ENCODE measurements around the gene DHX15. TPM values are rescaled to one million over a fixed set of nuclear protein-coding genes. Genes with fewer than 3 reads are reported as not detected.

DHX15 gene
- total RNA-seq (2014; rRNA removed) (201 and 229 TPM in 2 replicates), Bru-seq, nascent RNA (percentile 97 among the genes with signal in this experiment), BruChase-seq, experiment 1, labeled RNA remaining after a 6-hour chase (percentile 95 among the genes with signal in this experiment), BruChase-seq, experiment 2, labeled RNA remaining after a 2-hour chase (percentile 96 among the genes with signal in this experiment)
- long read RNA-seq, transcript DHX15-201 (14 exons, 2,994 nt): major isoform, 193 of 262 reads
- long read RNA-seq, partial matches to known transcripts: 34 of 262 reads
- long read RNA-seq, other reads (novel, unspliced or antisense): 34 of 262 reads

- peak; percentile 91 for ATAC-seq
- H2AFZ ChIP-seq (ENCODE audit: low read length): peak within 1 kb of the TSS; percentile 78
- H3K9me3 ChIP-seq (ENCODE audit: low read length): no peaks in the 10 kb centered on the region
- H3K4me2 ChIP-seq (ENCODE audit: low read length): peak within 1 kb of the TSS; percentile 100
- no TSS peak for BruUV-seq (replicated peaks)
- peaks cover 51% of the 10 kb centered on the region for H3K79me2 ChIP-seq (ENCODE audit: low read length)
- H3K27ac ChIP-seq (ENCODE audit: low read length): peak within 1 kb of the TSS; percentile 90
- ChIA-PET CTCF (no interaction called here), POLR2A (ENCODE audit: unreplicated experiment) (interaction anchor here (0.7 to 1.0 kb wide), 3 partner anchors 11 to 214 kb away, joined by 3 to 5 read pairs (median 3); no protein-coding TSS in a partner anchor)
- H3K36me3 ChIP-seq (ENCODE audit: low read depth, low read length): peaks cover 17% of the 10 kb centered on the region
- H3K4me3 ChIP-seq (ENCODE audit: low read length): peak within 1 kb of the TSS; percentile 90
- H3K9ac ChIP-seq (ENCODE audit: low read length): peak within 1 kb of the TSS; percentile 100
- H3F3A ChIP-seq (ENCODE audit: low read length, unreplicated experiment): no peaks in the 10 kb centered on the region
- peaks cover 13% of the 10 kb centered on the region; the same call in 1 of the 2 replicates for H3K4me1 ChIP-seq (ENCODE audit: insufficient read depth, low read length)
- intact Hi-C loops (cut with micrococcal nuclease): loop anchor here (5.0 to 10.0 kb wide), 2 partner anchors 73 to 390 kb away; no protein-coding TSS in a partner anchor
- H3K27me3 ChIP-seq (ENCODE audit: low read length): no peaks in the 10 kb centered on the region
- DNase-seq: peak; percentile 91
- peaks cover 38% of the 10 kb centered on the region for H4K20me1 ChIP-seq (ENCODE audit: low read length)
- TF ChIP-seq CTCF (conservative IDR thresholded peaks at IDR 0.05; ENCODE audit: low read depth, low read length) (no peak), EZH2 (IDR thresholded peaks at IDR 0.05; ENCODE audit: low read length, unreplicated experiment) (no peak), EZH2phosphoT487 (IDR thresholded peaks at IDR 0.05; ENCODE audit: borderline replicate concordance, low read length) (no peak)
- H3K9me2 ChIP-seq (replicated peaks; ENCODE audit: low read length): no peaks in the 10 kb centered on the region
Observed at GRCh38 chr4:24584211-24584850, at the start of gene DHX15. Gene DHX15, minus strand, starts transcription at chr4:24584554. Its CDS starts 161 bp downstream, at chr4:24584393.

GRCh38 chr4:24632011-24632410 is 47.7 kb upstream of the DHX15 start:
- Histone ChIP-seq H3K36me3 (ENCODE audit: low read depth, low read length) (no peaks in the 10 kb centered on the region), H3K27me3 (ENCODE audit: low read length) (no peaks in the 10 kb centered on the region), H3K79me2 (ENCODE audit: low read length) (no peaks in the 10 kb centered on the region), H2AFZ (ENCODE audit: low read length) (no peak overlapping the region), H3K4me2 (ENCODE audit: low read length) (peak overlapping the region; percentile 22; the same call in 1 of the 2 replicates), H3K9ac (ENCODE audit: low read length) (no peak overlapping the region), H3F3A (ENCODE audit: low read length, unreplicated experiment) (no peaks in the 10 kb centered on the region), H3K4me3 (ENCODE audit: low read length) (no peak overlapping the region), H3K9me3 (ENCODE audit: low read length) (no peaks in the 10 kb centered on the region), H3K4me1 (ENCODE audit: insufficient read depth, low read length) (peaks cover 16% of the 10 kb centered on the region), H3K9me2 (replicated peaks; ENCODE audit: low read length) (no peaks in the 10 kb centered on the region), H4K20me1 (ENCODE audit: low read length) (no peaks in the 10 kb centered on the region), H3K27ac (ENCODE audit: low read length) (no peak overlapping the region)
- CTCF ChIA-PET: no interaction called here
- DNase-seq: peak; percentile 59
- POLR2A ChIA-PET (ENCODE audit: unreplicated experiment): no interaction called here
- TF ChIP-seq EZH2phosphoT487 (IDR thresholded peaks at IDR 0.05; ENCODE audit: borderline replicate concordance, low read length) (no peak), CTCF (conservative IDR thresholded peaks at IDR 0.05; ENCODE audit: low read depth, low read length) (no peak), EZH2 (IDR thresholded peaks at IDR 0.05; ENCODE audit: low read length, unreplicated experiment) (no peak)
- ATAC-seq: peak; percentile 35; the same call in 1 of the 2 replicates
- intact Hi-C loops (cut with micrococcal nuclease): no loop called here
- BruUV-seq (replicated peaks): no TSS peak

Measured in PC-3 (cell line).